Fibroblast of peridontal ligament (primary cell): Measurements from ENCODE around the gene GALNT6.

Source experiments
- DNase-seq: peaks from one replicate; pipeline ENCODE4 v3.0.0-alpha.2; 2010; ENCODE audit errors: extremely low read depth

GALNT6 gene, protein sequence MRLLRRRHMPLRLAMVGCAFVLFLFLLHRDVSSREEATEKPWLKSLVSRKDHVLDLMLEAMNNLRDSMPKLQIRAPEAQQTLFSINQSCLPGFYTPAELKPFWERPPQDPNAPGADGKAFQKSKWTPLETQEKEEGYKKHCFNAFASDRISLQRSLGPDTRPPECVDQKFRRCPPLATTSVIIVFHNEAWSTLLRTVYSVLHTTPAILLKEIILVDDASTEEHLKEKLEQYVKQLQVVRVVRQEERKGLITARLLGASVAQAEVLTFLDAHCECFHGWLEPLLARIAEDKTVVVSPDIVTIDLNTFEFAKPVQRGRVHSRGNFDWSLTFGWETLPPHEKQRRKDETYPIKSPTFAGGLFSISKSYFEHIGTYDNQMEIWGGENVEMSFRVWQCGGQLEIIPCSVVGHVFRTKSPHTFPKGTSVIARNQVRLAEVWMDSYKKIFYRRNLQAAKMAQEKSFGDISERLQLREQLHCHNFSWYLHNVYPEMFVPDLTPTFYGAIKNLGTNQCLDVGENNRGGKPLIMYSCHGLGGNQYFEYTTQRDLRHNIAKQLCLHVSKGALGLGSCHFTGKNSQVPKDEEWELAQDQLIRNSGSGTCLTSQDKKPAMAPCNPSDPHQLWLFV

GRCh38 chr12:51391283-51392123 lies at the start of gene GALNT6:
GALNT6 (minus strand) TSS chr12:51391406; CDS start chr12:51379781, 11,625 bp downstream.
- DNase-seq, result no peak

GRCh38 chr12:51439330-51439729 lies 48.1 kb upstream of the GALNT6 start:
- DNase-seq, result no peak

GRCh38 chr12:51437431-51437830 lies 46.2 kb upstream of the GALNT6 start:
- no peak for DNase-seq

GRCh38 chr12:51434305-51434704 lies 43.1 kb upstream of the GALNT6 start:
- DNase-seq, result peak; percentile 21

GRCh38 chr12:51432921-51433320 lies 41.7 kb upstream of the GALNT6 start:
- no peak for DNase-seq

GRCh38 chr12:51430196-51430895 lies 39.1 kb upstream of the GALNT6 start:
- no peak for DNase-seq

- no peak for DNase-seq
Observed at GRCh38 chr12:51429700-51430099, 38.5 kb upstream of the GALNT6 start.

- DNase-seq, result no peak
Observed at GRCh38 chr12:51428256-51428655, 37.0 kb upstream of the GALNT6 start.

DNA sequence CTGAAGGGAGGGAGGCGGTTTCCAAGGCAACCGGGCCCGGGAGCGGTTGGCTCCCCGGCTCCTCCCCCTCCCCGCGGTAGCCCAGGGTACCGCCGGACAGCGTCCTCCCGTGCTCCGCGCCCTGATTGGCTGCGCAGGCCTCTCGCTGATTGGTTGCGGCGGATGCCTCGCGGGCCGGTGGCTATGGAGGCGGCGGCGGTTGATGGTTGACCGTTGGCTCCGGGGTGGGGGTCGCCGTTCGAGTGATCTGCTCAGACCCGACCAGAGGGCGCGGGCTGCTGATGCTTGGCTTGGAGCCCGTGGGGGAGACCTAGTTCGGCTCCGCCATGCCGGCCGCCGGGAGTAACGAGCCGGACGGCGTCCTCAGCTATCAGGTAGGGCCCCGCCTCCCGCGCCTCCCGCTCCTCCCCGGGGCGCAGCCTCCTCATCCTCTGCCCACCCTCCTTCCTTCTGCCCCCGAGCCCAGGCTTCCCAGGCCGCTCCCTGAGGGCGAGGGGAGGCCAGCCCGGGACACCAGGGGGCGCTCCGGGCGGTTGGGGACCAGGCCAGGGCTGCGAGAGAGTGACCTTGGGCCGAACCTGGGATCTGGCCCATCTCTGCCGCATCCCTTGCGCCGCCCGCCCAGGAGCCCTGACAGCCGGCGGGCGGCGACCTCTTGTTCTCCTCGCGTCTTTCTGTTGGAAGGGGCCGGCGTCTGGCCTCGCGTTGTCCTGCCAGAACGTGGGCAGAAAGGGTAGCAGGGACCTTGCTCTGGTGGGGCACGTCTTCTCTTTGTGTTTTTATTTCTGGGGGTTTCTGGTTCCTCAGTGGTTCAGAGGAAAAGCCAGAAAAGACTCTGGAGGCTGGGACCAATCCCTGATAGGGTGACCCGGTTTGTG lies 33.7 kb upstream of the GALNT6 start, which contains the start of gene SLC4A8:
Gene SLC4A8, plus strand, starts transcription at position 170 of the 878 bp plus-strand sequence. Its CDS starts 157 bp downstream, at position 327.
- DNase-seq, result peak; percentile 78

- DNase-seq, result peak; percentile 23
Observed at GRCh38 chr12:51424094-51424661, 33.0 kb upstream of the GALNT6 start.

DNA sequence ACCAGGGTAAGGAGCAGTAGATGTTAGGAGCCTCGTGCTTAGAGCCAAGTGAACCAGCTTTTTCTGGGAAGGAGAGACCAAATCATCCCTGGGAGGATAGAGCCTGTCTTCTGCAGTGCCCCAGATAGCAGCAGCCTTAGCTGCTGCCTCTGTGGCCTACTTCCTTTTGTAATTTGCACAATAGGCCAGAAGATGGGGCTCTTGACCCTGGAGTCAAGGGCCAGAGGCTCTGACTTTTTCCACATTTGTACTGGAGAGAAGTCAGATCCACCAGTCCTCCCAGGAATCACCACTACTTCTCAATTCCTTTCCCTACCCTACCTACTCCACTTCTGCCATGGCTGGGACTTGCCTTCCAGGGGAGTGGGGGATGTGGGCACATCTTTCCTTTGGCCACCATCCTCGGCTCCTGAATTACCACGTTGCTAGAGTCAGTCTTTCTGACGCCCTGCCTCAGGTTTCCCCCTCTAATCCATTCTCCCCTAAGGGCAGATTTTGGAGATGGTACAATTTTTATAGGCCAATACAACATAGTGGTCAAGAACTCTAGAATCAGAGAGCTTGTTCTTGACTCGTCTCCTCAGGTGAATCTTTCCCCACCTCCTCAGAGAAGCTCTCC lies 30.2 kb upstream of the GALNT6 start:
- peak; percentile 84 for DNase-seq

DNA sequence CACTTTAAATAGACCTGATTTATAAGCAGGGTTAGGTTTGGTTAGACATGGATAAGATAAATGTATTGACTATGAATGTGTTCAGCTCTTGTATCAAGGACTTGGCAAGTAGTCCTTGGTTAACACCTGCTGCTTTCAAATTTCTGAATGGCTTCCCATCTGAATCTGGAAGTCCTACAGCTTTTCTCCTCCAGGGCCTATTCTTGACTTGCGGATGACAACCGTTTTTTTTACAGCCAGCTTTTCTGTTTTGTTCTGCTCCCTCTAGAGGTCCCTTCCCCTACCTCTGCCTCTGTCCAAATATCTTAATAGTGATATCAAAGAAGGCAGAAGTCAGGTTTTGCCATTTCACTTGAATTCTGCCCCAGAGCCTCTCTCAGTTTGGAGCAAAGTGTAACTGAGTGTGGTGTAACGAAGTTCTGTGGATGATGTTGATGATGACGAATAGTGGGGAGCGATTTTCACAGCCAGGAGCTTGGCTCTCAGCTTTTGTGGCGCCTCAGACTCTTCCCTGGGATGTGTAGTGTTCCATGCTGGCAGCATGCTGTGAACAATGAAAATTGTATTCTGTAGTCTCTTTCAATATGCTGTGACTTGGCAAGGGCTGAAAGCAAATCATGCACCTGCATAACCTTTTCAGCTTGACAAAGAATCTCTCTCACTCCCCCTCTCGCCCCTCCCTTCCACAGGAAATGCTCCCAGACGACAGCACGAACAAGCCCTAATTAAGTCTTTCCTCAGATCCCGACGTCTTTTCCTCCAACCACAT lies 28.4 kb upstream of the GALNT6 start:
- peak; percentile 14 for DNase-seq

- DNase-seq, result no peak
Observed at GRCh38 chr12:51417826-51418225, 26.6 kb upstream of the GALNT6 start.

- DNase-seq, result no peak
Observed at GRCh38 chr12:51415931-51416330, 24.7 kb upstream of the GALNT6 start.

- DNase-seq, result no peak
Observed at GRCh38 chr12:51413791-51414190, 22.6 kb upstream of the GALNT6 start.

- DNase-seq, result no peak
Observed at GRCh38 chr12:51413149-51413548, 21.9 kb upstream of the GALNT6 start.

GRCh38 chr12:51409846-51410245 lies 18.6 kb upstream of the GALNT6 start:
- no peak for DNase-seq

GRCh38 chr12:51407604-51408003 lies 16.4 kb upstream of the GALNT6 start:
- no peak for DNase-seq

GRCh38 chr12:51406859-51407258 lies 15.7 kb upstream of the GALNT6 start:
- DNase-seq, result no peak
